Measurements from ENCODE around the gene PTPN7.

GRCh38 chr1:202165267-202165941 lies 5.0 kb upstream of the PTPN7 start:
- TF ChIP-seq CTCF (IDR thresholded peaks at IDR 0.05; ENCODE audit: low read depth, low read length, missing input control) (no peak), ATF3 (IDR thresholded peaks at IDR 0.05) (no peak), YY1 (IDR thresholded peaks at IDR 0.05) (no peak)

All from liver (tissue), 3 donors.